Ascending aorta (tissue), 2 donors: ENCODE measurements around the gene HSDL1. TPM values are rescaled to one million over a fixed set of nuclear protein-coding genes. Genes with fewer than 3 reads are reported as not detected.

Experiments used
- DNase-seq, 2 donors: peaks; one replicate each; pipeline ENCODE4 v3.0.0-alpha.2; 2019; ENCODE audit warnings: low spot score in 2 of 2
- H3K27ac ChIP-seq, 2 donors: fragments of 200-600 bp; sonication (generic); one replicate each; pipeline ENCODE4 v1.5.1; 2016 to 2017; ENCODE audit warnings: mild to moderate bottlenecking in 1 of 2
- H3K27me3 ChIP-seq: fragments of 200-600 bp; sonication (generic); one replicate; pipeline ENCODE4 v1.5.1; 2017
- H3K36me3 ChIP-seq, 2 donors: fragments of 200-600 bp; sonication (generic); one replicate each; pipeline ENCODE4 v1.5.1; 2016
- H3K4me1 ChIP-seq, 2 donors: fragments of 200-600 bp; sonication (generic); one replicate each; pipeline ENCODE4 v1.5.1; 2016 to 2017; ENCODE audit warnings: mild to moderate bottlenecking in 1 of 2
- H3K4me3 ChIP-seq, 2 donors: fragments of 200-600 bp; sonication (generic); one replicate each; pipeline ENCODE4 v1.5.1; 2016 to 2017; ENCODE audit warnings: mild to moderate bottlenecking in 1 of 2
- H3K9me3 ChIP-seq, 2 donors: fragments of 200-600 bp; sonication (generic); one replicate each; pipeline ENCODE4 v1.5.1; 2016
- CTCF ChIP-seq, 3 experiments: fragments of 200-600 bp in 2 of 3; fragments of 450-650 bp in 1 of 3; sonication (generic) in 2 of 3; IDR thresholded peaks; one replicate each; pipeline ENCODE4 v1.5.1; 2016 to 2019; ENCODE audit warnings: antibody characterized with exemption in 3 of 3, mild to moderate bottlenecking in 1 of 3, moderate library complexity in 1 of 3
- intact Hi-C: fragments of 100-400 bp; cut with DNase I; formaldehyde crosslinking; loops from one replicate; pipeline ENCODE4 v1.15.1; 2023
- total RNA-seq: library from RNA; depleted of rRNA; stranded (reverse); fragments of >200 nt; gene quantifications from one replicate; pipeline ENCODE4 v1.1.0, GENCODE V29; 2016

Gene HSDL1
- total RNA-seq, 1 donor from 2014 or later: 12.0 TPM

DNA sequence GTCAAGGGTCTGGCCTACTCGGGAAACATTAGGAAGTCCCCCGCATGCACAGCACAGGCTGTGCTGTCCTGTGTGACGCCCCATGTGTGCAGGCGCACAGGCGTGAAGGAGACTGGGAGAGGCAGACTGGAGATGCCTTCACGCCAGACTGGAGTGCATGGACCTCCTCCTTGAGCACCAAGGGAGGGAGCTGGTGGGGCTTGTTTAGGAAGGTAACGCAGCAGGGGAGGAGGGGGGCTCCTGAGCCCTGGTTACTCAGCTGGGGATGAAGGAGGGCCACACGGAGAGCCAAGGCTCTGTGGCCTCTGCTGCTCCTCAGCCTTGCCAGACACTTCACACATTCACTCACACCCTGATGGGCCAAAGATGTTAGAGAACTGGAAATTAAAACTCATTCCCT, 7.7 kb downstream of the HSDL1 start:
- H3K4me3 ChIP-seq: no peak overlapping the region
- H3K27ac ChIP-seq: no peak overlapping the region
- no peaks in the 10 kb centered on the region for H3K36me3 ChIP-seq
- no peaks in the 10 kb centered on the region for H3K9me3 ChIP-seq
- DNase-seq: no peak
- H3K27me3 ChIP-seq: no peaks in the 10 kb centered on the region
- TF ChIP-seq CTCF (IDR thresholded peaks at IDR 0.05): no peak
- H3K4me1 ChIP-seq: no peaks in the 10 kb centered on the region
- intact Hi-C loops: no loop called here

DNA sequence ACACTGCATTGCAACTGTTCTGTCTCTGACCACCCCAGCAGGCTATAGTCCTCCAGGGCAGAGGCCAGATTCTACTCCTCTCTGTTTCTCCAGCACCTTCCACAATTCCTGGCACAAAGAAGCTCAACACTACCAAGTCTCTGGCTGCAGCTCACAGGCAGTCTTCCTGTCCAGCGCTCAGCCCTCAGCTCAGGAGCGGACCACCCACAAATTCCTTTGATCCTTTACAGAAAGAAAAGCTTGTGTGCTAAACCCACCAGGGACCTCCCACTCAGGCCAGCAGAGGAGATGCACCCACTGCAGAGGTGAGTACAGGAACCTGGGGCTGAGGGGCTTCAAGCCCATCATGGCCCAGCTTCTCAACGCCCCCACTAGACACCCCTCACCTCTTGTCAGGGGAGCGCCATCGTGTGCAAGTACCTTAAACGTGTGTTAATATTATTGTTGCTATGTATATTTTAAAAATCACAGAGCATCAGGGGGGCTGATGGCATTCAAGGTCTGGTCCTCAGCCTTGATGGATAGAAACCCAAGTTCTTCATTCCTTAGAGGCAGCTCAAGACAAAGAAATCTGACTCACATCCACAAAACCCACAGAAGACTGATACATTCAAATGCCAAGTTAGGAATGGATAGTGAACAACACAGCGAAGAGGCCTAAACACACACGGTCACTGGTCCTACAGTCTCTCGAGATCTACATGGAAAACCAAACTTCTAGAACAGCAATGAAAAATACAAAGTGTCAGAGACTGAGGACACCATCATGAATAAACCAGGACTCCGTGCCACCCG, 8.4 kb downstream of the HSDL1 start:
- no peak for TF ChIP-seq CTCF (IDR thresholded peaks at IDR 0.05)
- no peaks in the 10 kb centered on the region for H3K36me3 ChIP-seq
- no peak overlapping the region for H3K27ac ChIP-seq
- no peaks in the 10 kb centered on the region for H3K4me1 ChIP-seq
- no peaks in the 10 kb centered on the region for H3K9me3 ChIP-seq
- intact Hi-C loops: no loop called here
- H3K27me3 ChIP-seq: no peaks in the 10 kb centered on the region
- H3K4me3 ChIP-seq: no peak overlapping the region
- DNase-seq: no peak

GRCh38 chr16:84132527-84133285, 12.3 kb downstream of the HSDL1 start:
- Histone ChIP-seq H3K27ac (no peak overlapping the region), H3K36me3 (peaks cover 0 to 29% of the 10 kb centered on the region in 2 donors), H3K4me1 (no peaks in the 10 kb centered on the region), H3K4me3 (no peak overlapping the region), H3K9me3 (no peaks in the 10 kb centered on the region), H3K27me3 (no peaks in the 10 kb centered on the region)
- DNase-seq: no peak
- TF ChIP-seq CTCF (IDR thresholded peaks at IDR 0.05): no peak
- intact Hi-C loops: no loop called here

- TF ChIP-seq CTCF (IDR thresholded peaks at IDR 0.05): no peak
Observed at GRCh38 chr16:84131117-84131516, 13.9 kb downstream of the HSDL1 start.

DNA sequence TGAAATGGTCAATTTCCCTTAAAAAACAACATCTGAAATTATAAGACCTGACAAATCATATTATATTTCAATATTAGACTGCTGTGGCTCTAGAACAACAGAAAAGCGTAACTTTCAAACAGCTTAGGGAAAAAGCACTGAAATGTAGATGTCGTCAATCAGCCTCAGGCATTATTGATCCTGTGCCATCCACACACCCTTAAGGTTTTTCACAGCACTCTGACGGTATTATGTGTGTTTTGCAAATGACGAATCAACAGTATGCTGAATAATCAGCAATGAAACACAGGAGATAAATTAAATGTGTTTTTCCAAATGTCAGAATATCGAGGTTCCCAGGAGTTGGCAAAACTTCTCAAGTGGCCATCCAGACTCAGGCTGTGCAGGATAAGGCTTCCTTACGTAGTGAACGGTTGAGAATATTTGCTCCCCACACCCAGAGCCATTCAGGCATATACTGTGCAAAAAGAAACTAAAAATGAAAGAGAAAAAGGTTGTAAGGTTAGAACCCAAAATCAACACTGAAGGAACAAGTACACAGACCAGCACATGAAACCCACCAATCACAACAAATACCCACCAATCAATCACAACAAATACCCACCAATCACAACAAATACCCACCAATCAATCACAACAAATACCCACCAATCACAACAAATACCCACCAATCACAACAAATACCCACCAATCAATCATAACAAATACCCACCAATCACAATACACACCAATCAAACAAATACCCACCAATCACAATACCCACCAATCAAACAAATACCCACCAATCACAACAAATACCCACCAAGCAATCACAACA, 20.5 kb downstream of the HSDL1 start:
- no peak overlapping the region for H3K27ac ChIP-seq
- no peak overlapping the region for H3K4me3 ChIP-seq
- H3K9me3 ChIP-seq: no peaks in the 10 kb centered on the region
- no peaks in the 10 kb centered on the region for H3K27me3 ChIP-seq
- H3K36me3 ChIP-seq: peaks cover 3 to 23% of the 10 kb centered on the region in 2 donors
- no peaks in the 10 kb centered on the region for H3K4me1 ChIP-seq
- DNase-seq: no peak
- TF ChIP-seq CTCF (IDR thresholded peaks at IDR 0.05): no peak
- intact Hi-C loops: no loop called here

More at GRCh38 chr16:84131117-84131516, 13.9 kb downstream of the HSDL1 start:
- peaks cover 0 to 29% of the 10 kb centered on the region in 2 donors for H3K36me3 ChIP-seq
- H3K9me3 ChIP-seq: no peaks in the 10 kb centered on the region
- H3K4me1 ChIP-seq: no peaks in the 10 kb centered on the region
- intact Hi-C loops: no loop called here
- H3K4me3 ChIP-seq: no peak overlapping the region
- no peak overlapping the region for H3K27ac ChIP-seq
- H3K27me3 ChIP-seq: no peaks in the 10 kb centered on the region
- no peak for DNase-seq
